Kidney tubule cell (primary cell): Measurements from ENCODE around the gene NRM.
A peak's percentile ranks its signal among the peaks of the same experiment; 100 is the strongest.

Experiments
- DNase-seq: peaks from one replicate; pipeline ENCODE4 v3.0.0-alpha.2; 2018; ENCODE audit warnings: low spot score

NRM gene

GRCh38 chr6:30688569-30688968, 2.2 kb downstream of the NRM start:
- DNase-seq: no peak

GRCh38 chr6:30687659-30688431, 2.9 kb downstream of the NRM start:
- DNase-seq: no peak

GRCh38 chr6:30686908-30687658, 3.7 kb downstream of the NRM start:
- DNase-seq: peak; percentile 99

GRCh38 chr6:30686009-30686907, 4.5 kb downstream of the NRM start, which contains the start of gene PPP1R18:
TSS of gene PPP1R18 (minus strand) at chr6:30686645. CDS start at chr6:30686018, 627 bp downstream.
- peak; percentile 76 for DNase-seq

- DNase-seq: no peak
Measured at GRCh38 chr6:30685157-30686008, 5.4 kb downstream of the NRM start.

- peak; percentile 29 for DNase-seq
Measured at GRCh38 chr6:30684386-30685156, 6.2 kb downstream of the NRM start.

- DNase-seq: no peak
Measured at GRCh38 chr6:30683980-30684338, 6.8 kb downstream of the NRM start.

GRCh38 chr6:30683183-30683979, 7.4 kb downstream of the NRM start:
- peak; percentile 12 for DNase-seq

- peak; percentile 89 for DNase-seq
Measured at GRCh38 chr6:30682143-30683117, 8.4 kb downstream of the NRM start.

- no peak for DNase-seq
Measured at GRCh38 chr6:30681766-30682142, 9.0 kb downstream of the NRM start.

GRCh38 chr6:30679765-30680535, 10.8 kb downstream of the NRM start:
- no peak for DNase-seq

GRCh38 chr6:30678964-30679726, 11.6 kb downstream of the NRM start:
- peak; percentile 84 for DNase-seq

- no peak for DNase-seq
Measured at GRCh38 chr6:30676660-30677285, 14.0 kb downstream of the NRM start.

GRCh38 chr6:30672445-30673253, 18.1 kb downstream of the NRM start, which contains the start of gene DHX16:
TSS of gene DHX16 (minus strand) at chr6:30673006. CDS start at chr6:30672841, 165 bp downstream.
- DNase-seq: peak; percentile 97

- DNase-seq: peak; percentile 17
Measured at GRCh38 chr6:30670760-30671527, 19.8 kb downstream of the NRM start.
